ENCODE results near the gene GRK6. TPM values are rescaled to one million over a fixed set of nuclear protein-coding genes. Genes with fewer than 3 reads are reported as not detected.

Gene GRK6
- total and polyA plus RNA-seq, 9 of the 15 experiments (the other 6 are each of a cell fraction or from before 2014, with no cell fraction given) = 0.63 to 122 (median 44.5) TPM

- intact Hi-C loops (cut with micrococcal nuclease) = no loop called here
- Histone ChIP-seq H3K79me2 (ENCODE audit: control insufficient read depth, insufficient read depth, low read length) (peaks cover 4% of the 10 kb centered on the region; the same call in 1 of the 3 replicates), H3K9ac (ENCODE audit: insufficient read depth in 1 of 2, low read depth in 2 of 2, low read length in 2 of 2) (peak overlapping the region; percentile 83 to 92), H3K27ac (ENCODE audit: extremely low read depth, low read depth, low read length) (peak overlapping the region; percentile 86; the same call in 2 of the 3 replicates), H3K36me3 (ENCODE audit: control insufficient read depth, insufficient read depth, low read length) (no peaks in the 10 kb centered on the region), H3K4me2 (ENCODE audit: insufficient read depth, low read length) (peak overlapping the region; percentile 80), H2AFZ (ENCODE audit: low read depth, low read length) (peak overlapping the region; percentile 98), H3K9me3 (replicated peaks; ENCODE audit: control insufficient read depth, insufficient read depth, low read depth, low read length) (no peaks in the 10 kb centered on the region), H3K27me3 (ENCODE audit: control insufficient read depth in 2 of 2, insufficient read depth in 2 of 2, low read length in 2 of 2) (peaks cover 0 to 3% of the 10 kb centered on the region in 2 experiments; a peak in 2 of 5 replicates), H4K20me1 (replicated peaks; ENCODE audit: control insufficient read depth, insufficient read depth, low read length) (no peaks in the 10 kb centered on the region), H3K9me1 (ENCODE audit: control insufficient read depth, insufficient read depth, low read length) (no peaks in the 10 kb centered on the region), H3K4me3 (peak overlapping the region; percentile 62), H3K4me1 (replicated peaks in 1 of 2; ENCODE audit: control insufficient read depth in 2 of 2, insufficient read depth in 2 of 2, low read length in 2 of 2) (peaks cover 10 to 48% of the 10 kb centered on the region in 2 experiments)
- BruUV-seq (replicated peaks) = no TSS peak
- FAIRE-seq (peak; percentile 32), ATAC-seq (peak; percentile 35), DNase-seq (ENCODE audit: extremely low read depth in 1 of 4, low spot score in 3 of 4) (peak in 2 of 4 experiments; percentile 24 to 39)
- POLR2A ChIA-PET = interaction anchor here (0.7 to 2.5 kb wide), 14 partner anchors 9 to 296 kb away, joined by 3 to 19 read pairs (median 5); no protein-coding TSS in a partner anchor
- WGBS (ENCODE audit: insufficient coverage, low coverage, missing lambda C conversion rate) = 43% methylated on average over 37 of the region's 61 CpGs
- CTCF ChIA-PET (ENCODE audit: low intra/inter-chr PET ratio) = interaction anchor here (0.8 to 4.0 kb wide), 4 partner anchors 44 to 97 kb away, joined by 3 to 107 read pairs (median 6); partner anchors contain the start of gene PRR7
- in situ Hi-C loops (cut with MboI) = no loop called here
- no peak for TF ChIP-seq ZNF830 (CRISPR knock-in tag; IDR thresholded peaks at IDR 0.05)
- TF ChIP-seq ZNF717 (CRISPR knock-in tag; IDR thresholded peaks at IDR 0.05) = no peak
- TF ChIP-seq TCF7 (IDR thresholded peaks at IDR 0.05; ENCODE audit: borderline replicate concordance) = no peak
- TF ChIP-seq RBM17 (IDR thresholded peaks at IDR 0.05; ENCODE audit: borderline replicate concordance, low read depth, low read length) = no peak
- TF ChIP-seq ZNF449 (CRISPR knock-in tag; IDR thresholded peaks at IDR 0.05) = no peak
- TF ChIP-seq, protein P1, sequence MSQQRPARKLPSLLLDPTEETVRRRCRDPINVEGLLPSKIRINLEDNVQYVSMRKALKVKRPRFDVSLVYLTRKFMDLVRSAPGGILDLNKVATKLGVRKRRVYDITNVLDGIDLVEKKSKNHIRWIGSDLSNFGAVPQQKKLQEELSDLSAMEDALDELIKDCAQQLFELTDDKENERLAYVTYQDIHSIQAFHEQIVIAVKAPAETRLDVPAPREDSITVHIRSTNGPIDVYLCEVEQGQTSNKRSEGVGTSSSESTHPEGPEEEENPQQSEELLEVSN (IDR thresholded peaks at IDR 0.05; ENCODE audit: borderline replicate concordance in 1 of 2, extremely low read depth in 1 of 2, insufficient read depth in 1 of 2, insufficient read length in 1 of 2, low read depth in 1 of 2, low read length in 1 of 2, poor library complexity in 1 of 2, severe bottlenecking in 1 of 2) = peak in 1 of 2 experiments; percentile 21
- TF ChIP-seq FOXJ2 (tag; IDR thresholded peaks at IDR 0.05) = no peak
- peak in 1 of 3 experiments; percentile 30; a peak in 1 of 6 replicates for TF ChIP-seq CTCF (IDR thresholded peaks at IDR 0.05 in 2 of 3, conservative IDR thresholded peaks at IDR 0.05 in 1 of 3; ENCODE audit: insufficient read depth in 2 of 3, low read depth in 1 of 3, low read length in 3 of 3)
- no peak for TF ChIP-seq IRF2 (CRISPR knock-in tag; IDR thresholded peaks at IDR 0.05)
- TF ChIP-seq SP2 (IDR thresholded peaks at IDR 0.05; ENCODE audit: extremely low read depth, low read depth, low read length, poor library complexity, severe bottlenecking) = no peak
- TF ChIP-seq TFAM (CRISPR knock-in tag; conservative IDR thresholded peaks at IDR 0.05) = no peak
- TF ChIP-seq ZZZ3 (IDR thresholded peaks at IDR 0.05) = no peak
- no peak for TF ChIP-seq PHF8 (IDR thresholded peaks at IDR 0.05; ENCODE audit: borderline replicate concordance, low read length)
These were observed 23.2 kb upstream of the GRK6 start for GRCh38 chr5:177403102-177403791.

All from K562 (cell line).